Natural killer cell (primary cell): ENCODE measurements around the gene TIMM13. TPM values are rescaled to one million over a fixed set of nuclear protein-coding genes. Genes with fewer than 3 reads are reported as not detected.

Source experiments
- ATAC-seq, 3 donors: fragments of 150-1000 bp in 2 of 3; fragments of 200-7000 bp in 1 of 3; cut with Tn5 transposase; 1 replicate in 1 of 3; 2 replicates in 2 of 3; pipeline ENCODE4 v1.10.0; 2021; ENCODE audit warnings: mild to moderate bottlenecking in 2 of 3, moderate library complexity in 2 of 3
- DNase-seq, 2 donors: peaks; one replicate each; pipeline versions ENCODE4 v3.0.0 to v3.0.0-alpha.2; 2013 to 2021; ENCODE audit warnings: mixed read lengths in 1 of 2
- H3K27ac ChIP-seq: one replicate; pipeline ENCODE4 v1.5.1; 2013; ENCODE audit warnings: mild to moderate bottlenecking, low read length
- H3K27me3 ChIP-seq: one replicate; pipeline ENCODE4 v1.6.1; 2013; ENCODE audit warnings: low read length; ENCODE audit not compliant: control insufficient read depth, insufficient read depth
- H3K36me3 ChIP-seq: one replicate; pipeline ENCODE4 v1.6.1; 2013; ENCODE audit warnings: low read length; ENCODE audit not compliant: control insufficient read depth, insufficient read depth
- H3K4me1 ChIP-seq: one replicate; pipeline ENCODE4 v1.6.1; 2013; ENCODE audit warnings: low read length; ENCODE audit not compliant: control insufficient read depth, insufficient read depth
- H3K4me3 ChIP-seq: one replicate; pipeline ENCODE4 v1.5.1; 2013; ENCODE audit warnings: low read length
- H3K9me3 ChIP-seq: one replicate; pipeline ENCODE4 v1.6.1; 2013; ENCODE audit warnings: low read length; ENCODE audit not compliant: control insufficient read depth, insufficient read depth
- H3K27ac Mint-ChIP-seq, 2 donors: one replicate each; pipeline ENCODE4 v1.8.0; 2022; ENCODE audit warnings: mild to moderate bottlenecking in 2 of 2, mixed read lengths in 2 of 2, moderate library complexity in 1 of 2
- H3K27me3 Mint-ChIP-seq, 2 donors: one replicate each; pipeline ENCODE4 v1.8.0; 2022; ENCODE audit warnings: low read depth in 2 of 2, mixed read lengths in 2 of 2
- H3K36me3 Mint-ChIP-seq: one replicate; pipeline ENCODE4 v1.8.0; 2022; ENCODE audit warnings: mixed read lengths
- H3K4me1 Mint-ChIP-seq, 2 donors: one replicate each; pipeline ENCODE4 v1.8.0; 2022; ENCODE audit warnings: mixed read lengths in 2 of 2
- H3K4me3 Mint-ChIP-seq: one replicate; pipeline ENCODE4 v1.8.0; 2022; ENCODE audit warnings: mild to moderate bottlenecking, moderate library complexity, mixed read lengths
- H3K9me3 Mint-ChIP-seq, 2 donors: one replicate each; pipeline ENCODE4 v1.8.0; 2022; ENCODE audit warnings: mixed read lengths in 2 of 2
- CTCF ChIP-seq: fragments of 200-600 bp; IDR thresholded peaks from one replicate; pipeline ENCODE4 v1.8.0; 2022; ENCODE audit warnings: antibody characterized with exemption
- WGBS: methylation state at CpG from one replicate; pipeline ENCODE4 v1.1.7; 2013; ENCODE audit warnings: missing lambda C conversion rate; ENCODE audit not compliant: insufficient coverage; 5-methylcytosine and 5-hydroxymethylcytosine counted together
- intact Hi-C: fragments of 100-400 bp; cut with micrococcal nuclease; formaldehyde crosslinking; loops from one replicate; pipeline ENCODE4 v1.14.2; 2022
- total RNA-seq, 4 donors: library from RNA; stranded (reverse); fragments of 120-200 nt in 1 of 4; gene quantifications; one replicate each; pipeline versions ENCODE4 v1.2.3 to v1.2.4, GENCODE V29; 2013 to 2022

Gene TIMM13
- total RNA-seq, 3 donors from 2014 or later (not counting 1 experiment from before 2014, with no cell fraction given) = 24.7 to 30.4 (median 25.1) TPM

- Mint-ChIP-seq H3K36me3 (no peaks in the 10 kb centered on the region), H3K4me3 (no peak overlapping the region), H3K9me3 (no peaks in the 10 kb centered on the region), H3K27me3 (no peaks in the 10 kb centered on the region), H3K27ac (peak overlapping the region in 1 of 2 donors; percentile 68), H3K4me1 (peaks cover 7 to 8% of the 10 kb centered on the region in 2 donors)
- no peak for DNase-seq
- TF ChIP-seq CTCF = no peak
- Histone ChIP-seq H3K27me3 (no peaks in the 10 kb centered on the region), H3K4me3 (no peak overlapping the region), H3K36me3 (peaks cover 15% of the 10 kb centered on the region), H3K9me3 (no peaks in the 10 kb centered on the region), H3K4me1 (peaks cover 8% of the 10 kb centered on the region), H3K27ac (no peak overlapping the region)
- ATAC-seq = no peak
- 97% methylated on average over 25 of the region's 25 CpGs for WGBS
- intact Hi-C loops = no loop called here
Observed at GRCh38 chr19:2432131-2432848, 4.9 kb upstream of the TIMM13 start.

GRCh38 chr19:2431318-2432055, 4.1 kb upstream of the TIMM13 start:
- Histone ChIP-seq H3K27ac (no peak overlapping the region), H3K27me3 (no peaks in the 10 kb centered on the region), H3K9me3 (no peaks in the 10 kb centered on the region), H3K4me3 (no peak overlapping the region), H3K4me1 (peaks cover 15% of the 10 kb centered on the region), H3K36me3 (peaks cover 14% of the 10 kb centered on the region)
- intact Hi-C loops = no loop called here
- WGBS = 96% methylated on average over 37 of the region's 37 CpGs
- H3K36me3 Mint-ChIP-seq = no peaks in the 10 kb centered on the region
- H3K27me3 Mint-ChIP-seq = no peaks in the 10 kb centered on the region
- no peaks in the 10 kb centered on the region for H3K9me3 Mint-ChIP-seq
- DNase-seq (no peak), ATAC-seq (no peak)
- peaks cover 10 to 12% of the 10 kb centered on the region in 2 donors for H3K4me1 Mint-ChIP-seq
- H3K27ac Mint-ChIP-seq = peak overlapping the region in 1 of 2 donors; percentile 68
- no peak overlapping the region for H3K4me3 Mint-ChIP-seq
- TF ChIP-seq CTCF = no peak

- Mint-ChIP-seq H3K36me3 (no peaks in the 10 kb centered on the region), H3K27me3 (no peaks in the 10 kb centered on the region), H3K4me3 (no peak overlapping the region), H3K4me1 (peaks cover 10 to 14% of the 10 kb centered on the region in 2 donors), H3K27ac (peak overlapping the region; percentile 18 to 68), H3K9me3 (no peaks in the 10 kb centered on the region)
- Histone ChIP-seq H3K4me1 (peaks cover 23% of the 10 kb centered on the region), H3K27me3 (no peaks in the 10 kb centered on the region), H3K27ac (no peak overlapping the region), H3K9me3 (no peaks in the 10 kb centered on the region), H3K36me3 (peaks cover 14% of the 10 kb centered on the region), H3K4me3 (no peak overlapping the region)
- no peak for TF ChIP-seq CTCF
- no peak for ATAC-seq
- intact Hi-C loops = no loop called here
- 94% methylated on average over 25 of the region's 25 CpGs for WGBS
- DNase-seq = no peak
Observed at GRCh38 chr19:2429917-2430535, 2.6 kb upstream of the TIMM13 start.
